OCI-LY7 (cell line): ENCODE data around the gene YARS2. TPM values are rescaled to one million over a fixed set of nuclear protein-coding genes. Genes with fewer than 3 reads are reported as not detected.

ENCODE experiments used
- BruUV-seq: library from RNA; stranded (reverse); fragments of 400-500 nt; replicated peaks from 2 replicates; lab custom pipeline; 2021; lab: Mats Ljungman, UMichigan
- CTCF ChIA-PET: fragments of 300-600 bp; sonication (Branson Sonifier 250); formaldehyde crosslinking; loops from one replicate; lab custom pipeline; 2022; ENCODE audit warnings: antibody characterized with exemption; ENCODE audit not compliant: unreplicated experiment; lab: Charles Lee
- POLR2A ChIA-PET: fragments of 300-600 bp; sonication (Branson Sonifier 250); formaldehyde crosslinking; loops from one replicate; lab custom pipeline; 2022; ENCODE audit warnings: antibody characterized with exemption; lab: Charles Lee
- DNase-seq: peaks from one replicate; pipeline ENCODE4 v3.0.0-alpha.2; 2015; ENCODE audit warnings: low spot score
- H2AFZ ChIP-seq: fragments of 200-600 bp; sonication (generic), shearing (Covaris generic); 2 replicates; pipeline ENCODE4 v1.6.1; 2014; ENCODE audit warnings: mild to moderate bottlenecking, antibody characterized with exemption, low read length, moderate library complexity
- H3K27ac ChIP-seq: fragments of 200-600 bp; sonication (generic); 2 replicates; pipeline ENCODE4 v1.5.1; 2014; ENCODE audit warnings: mixed run types, low read depth, mild to moderate bottlenecking, moderate library complexity, low read length, inconsistent platforms; ENCODE audit not compliant: poor library complexity, severe bottlenecking
- H3K36me3 ChIP-seq: fragments of 200-600 bp; sonication (generic); 2 replicates; pipeline ENCODE4 v1.6.1; 2014; ENCODE audit warnings: mild to moderate bottlenecking, antibody characterized with exemption, low read length, moderate library complexity, mixed read lengths; ENCODE audit not compliant: insufficient read depth
- H3K4me1 ChIP-seq: fragments of 200-600 bp; sonication (generic); 2 replicates; pipeline ENCODE4 v1.5.1; 2014; ENCODE audit warnings: mild to moderate bottlenecking, low read length; ENCODE audit not compliant: insufficient read depth, poor library complexity, severe bottlenecking
- H3K4me2 ChIP-seq: fragments of 200-600 bp; sonication (generic); 2 replicates; pipeline ENCODE4 v1.6.1; 2014; ENCODE audit warnings: mild to moderate bottlenecking, low read length
- H3K4me3 ChIP-seq: fragments of 200-600 bp; sonication (generic); 2 replicates; pipeline ENCODE4 v1.5.1; 2014; ENCODE audit warnings: mild to moderate bottlenecking, low read depth, low read length; ENCODE audit not compliant: poor library complexity, severe bottlenecking
- H3K79me2 ChIP-seq: fragments of 200-600 bp; sonication (generic); 2 replicates; pipeline ENCODE4 v1.6.1; 2016; ENCODE audit warnings: low read depth, mild to moderate bottlenecking, low read length, moderate library complexity, mixed read lengths; ENCODE audit not compliant: insufficient read depth
- H3K9me2 ChIP-seq: fragments of 200-600 bp; sonication (generic); 2 replicates; pipeline ENCODE4 v1.6.1; 2016; ENCODE audit warnings: mild to moderate bottlenecking, low read length, mixed read lengths; ENCODE audit not compliant: insufficient read depth
- H3K9me3 ChIP-seq: fragments of 200-600 bp; sonication (generic); 2 replicates; pipeline ENCODE4 v1.6.1; 2014; ENCODE audit warnings: mild to moderate bottlenecking, mixed run types, low read length, mixed read lengths
- H4K20me1 ChIP-seq: fragments of 200-600 bp; sonication (generic); 2 replicates; pipeline ENCODE4 v1.6.1; 2014; ENCODE audit warnings: mild to moderate bottlenecking, antibody characterized with exemption, low read length, moderate library complexity, mixed read lengths; ENCODE audit not compliant: insufficient read depth
- CTCF ChIP-seq: fragments of 200-600 bp; sonication (generic); conservative IDR thresholded peaks from 2 replicates; pipeline ENCODE4 v1.5.1; 2014; ENCODE audit warnings: mild to moderate bottlenecking, antibody characterized with exemption, low read length, moderate library complexity, mixed read lengths
- EZH2phosphoT487 ChIP-seq: fragments of 200-600 bp; sonication (generic); IDR thresholded peaks from 2 replicates; pipeline ENCODE4 v1.6.1; 2018; ENCODE audit warnings: low read depth, borderline replicate concordance, mild to moderate bottlenecking, mixed run types, antibody characterized with exemption, low read length, moderate library complexity, mixed read lengths
- intact Hi-C: fragments of 100-400 bp; cut with micrococcal nuclease; formaldehyde crosslinking; loops from one replicate; pipeline ENCODE4 v1.10.0; 2022; ENCODE audit not compliant: unreplicated experiment
- total RNA-seq, 2 experiments: library from RNA; depleted of rRNA in 1 of 2; stranded (reverse); fragments of >200 nt in 1 of 2; shearing (Covaris generic) in 1 of 2; gene quantifications; 2 replicates each; pipeline ENCODE4 v1.2.3, GENCODE V29; 2014 to 2022

YARS2 gene
- total RNA-seq, 2 experiments from 2014 or later, result 31.5 to 42.8 TPM

GRCh38 chr12:32801269-32801980, 45.7 kb upstream of the YARS2 start:
- Histone ChIP-seq H3K4me3 (no peak overlapping the region), H3K36me3 (no peaks in the 10 kb centered on the region), H3K27ac (no peak overlapping the region), H3K4me2 (no peak overlapping the region), H2AFZ (no peak overlapping the region), H3K4me1 (no peaks in the 10 kb centered on the region), H3K9me2 (no peaks in the 10 kb centered on the region), H3K9me3 (no peaks in the 10 kb centered on the region), H3K79me2 (no peaks in the 10 kb centered on the region), H4K20me1 (no peaks in the 10 kb centered on the region)
- CTCF ChIA-PET, result no interaction called here
- POLR2A ChIA-PET, result no interaction called here
- intact Hi-C loops, result no loop called here
- DNase-seq, result no peak
- BruUV-seq, result no TSS peak
- no peak for TF ChIP-seq EZH2phosphoT487
- no peak for TF ChIP-seq CTCF

- DNase-seq, result no peak
- no TSS peak for BruUV-seq
- no peaks in the 10 kb centered on the region for H3K4me1 ChIP-seq
- H3K27ac ChIP-seq, result no peak overlapping the region
- POLR2A ChIA-PET, result no interaction called here
- H3K9me3 ChIP-seq, result no peaks in the 10 kb centered on the region
- H4K20me1 ChIP-seq, result no peaks in the 10 kb centered on the region
- H3K4me3 ChIP-seq, result no peak overlapping the region
- intact Hi-C loops, result no loop called here
- H3K36me3 ChIP-seq, result no peaks in the 10 kb centered on the region
- no peak overlapping the region for H3K4me2 ChIP-seq
- H3K9me2 ChIP-seq, result no peaks in the 10 kb centered on the region
- no peak overlapping the region for H2AFZ ChIP-seq
- no peaks in the 10 kb centered on the region for H3K79me2 ChIP-seq
- TF ChIP-seq CTCF, result no peak
- no peak for TF ChIP-seq EZH2phosphoT487
- CTCF ChIA-PET, result no interaction called here
These were observed 38.6 kb upstream of the YARS2 start for GRCh38 chr12:32794281-32794680.

GRCh38 chr12:32789916-32790315, 34.2 kb upstream of the YARS2 start:
- intact Hi-C loops, result loop anchor here (5.0 kb wide), 1 partner anchor 57 kb away; no protein-coding TSS in a partner anchor
- H3K9me2 ChIP-seq, result no peaks in the 10 kb centered on the region
- no peak overlapping the region for H2AFZ ChIP-seq
- no peaks in the 10 kb centered on the region for H4K20me1 ChIP-seq
- H3K79me2 ChIP-seq, result no peaks in the 10 kb centered on the region
- no peaks in the 10 kb centered on the region for H3K4me1 ChIP-seq
- DNase-seq, result no peak
- no peak overlapping the region for H3K4me3 ChIP-seq
- POLR2A ChIA-PET, result no interaction called here
- H3K9me3 ChIP-seq, result no peaks in the 10 kb centered on the region
- no TSS peak for BruUV-seq
- no peaks in the 10 kb centered on the region for H3K36me3 ChIP-seq
- H3K4me2 ChIP-seq, result no peak overlapping the region
- H3K27ac ChIP-seq, result no peak overlapping the region
- TF ChIP-seq CTCF, result no peak
- TF ChIP-seq EZH2phosphoT487, result no peak
- CTCF ChIA-PET, result no interaction called here
